ELR (cell line): ENCODE results near the gene FGGY.
A peak's percentile ranks its signal among the peaks of the same experiment; 100 is the strongest.
"Not testable (repeated sequence)": the region's sequence is repeated elsewhere in the genome, so short reads cannot be mapped to it uniquely, and the experiment has no call there.

Source experiments
- DNase-seq: peaks from one replicate; pipeline ENCODE4 v3.0.0-alpha.2; 2015; ENCODE audit warnings: low read depth

The FGGY gene

GRCh38 chr1:59579222-59579621, 282.3 kb downstream of the FGGY start:
- no peak for DNase-seq

GRCh38 chr1:59580257-59580656, 283.4 kb downstream of the FGGY start:
- DNase-seq: no peak

- not testable (repeated sequence) for DNase-seq
These were observed 295.5 kb downstream of the FGGY start for GRCh38 chr1:59592410-59592809.

- DNase-seq: no peak
These were observed 296.0 kb downstream of the FGGY start for GRCh38 chr1:59592924-59593323.

- no peak for DNase-seq
These were observed 297.2 kb downstream of the FGGY start for GRCh38 chr1:59593798-59594790.

- peak; percentile 85 for DNase-seq
These were observed 298.9 kb downstream of the FGGY start for GRCh38 chr1:59595774-59596173.

GRCh38 chr1:59596432-59596831, 299.5 kb downstream of the FGGY start:
- peak; percentile 97 for DNase-seq

- no peak for DNase-seq
These were observed 300.1 kb downstream of the FGGY start for GRCh38 chr1:59596956-59597355.

- no peak for DNase-seq
These were observed 300.7 kb downstream of the FGGY start for GRCh38 chr1:59597420-59598119.

GRCh38 chr1:59598120-59598440, 301.2 kb downstream of the FGGY start:
- no peak for DNase-seq

- DNase-seq: peak; percentile 18
These were observed 304.1 kb downstream of the FGGY start for GRCh38 chr1:59601041-59601441.

GRCh38 chr1:59601811-59602210, 304.9 kb downstream of the FGGY start:
- DNase-seq: no peak

GRCh38 chr1:59604191-59604590, 307.3 kb downstream of the FGGY start:
- no peak for DNase-seq

- DNase-seq: no peak
These were observed 308.3 kb downstream of the FGGY start for GRCh38 chr1:59605184-59605583.

- DNase-seq: peak; percentile 45
These were observed 308.9 kb downstream of the FGGY start for GRCh38 chr1:59605761-59606160.

- DNase-seq: no peak
These were observed 312.4 kb downstream of the FGGY start for GRCh38 chr1:59609245-59609644.

GRCh38 chr1:59610499-59610898, 313.6 kb downstream of the FGGY start:
- DNase-seq: not testable (repeated sequence)

- DNase-seq: no peak
These were observed 320.5 kb downstream of the FGGY start for GRCh38 chr1:59617434-59617833.

- DNase-seq: no peak
These were observed 322.7 kb downstream of the FGGY start for GRCh38 chr1:59619557-59619956.

- no peak for DNase-seq
These were observed 328.5 kb downstream of the FGGY start for GRCh38 chr1:59625384-59625783.

GRCh38 chr1:59631561-59632255, 334.8 kb downstream of the FGGY start:
- no peak for DNase-seq

GRCh38 chr1:59635097-59635496, 338.2 kb downstream of the FGGY start:
- DNase-seq: no peak
